BLaER1 treated with 17β-estradiol and CSF1 and Interleukin-3, amounts not matched to agents 10 nM and 100 nM (cell line): ENCODE data around the gene SDK1.
A peak's percentile ranks its signal among the peaks of the same experiment; 100 is the strongest.

Experiments used
- H3K27ac ChIP-seq, 11 experiments: shearing (Covaris generic); formaldehyde crosslinking; 2 replicates each; pipeline ENCODE4 v1.8.1; 2022
- H3K27me3 ChIP-seq, 11 experiments: shearing (Covaris generic); formaldehyde crosslinking; 2 replicates each; pipeline ENCODE4 v1.8.1; 2022
- H3K36me3 ChIP-seq, 11 experiments: shearing (Covaris generic); formaldehyde crosslinking; 2 replicates each; pipeline ENCODE4 v1.8.1; 2022
- H3K4me1 ChIP-seq, 10 experiments: shearing (Covaris generic); formaldehyde crosslinking; 2 replicates each; pipeline ENCODE4 v1.8.1; 2022
- H3K4me2 ChIP-seq, 11 experiments: shearing (Covaris generic); formaldehyde crosslinking; 2 replicates each; pipeline ENCODE4 v1.8.1; 2022
- H3K4me3 ChIP-seq, 10 experiments: shearing (Covaris generic); formaldehyde crosslinking; 2 replicates each; pipeline ENCODE4 v1.8.1; 2022
- H3K9ac ChIP-seq, 11 experiments: shearing (Covaris generic); formaldehyde crosslinking; 2 replicates each; pipeline ENCODE4 v1.8.1; 2022
- H3K9me3 ChIP-seq, 11 experiments: shearing (Covaris generic); formaldehyde crosslinking; replicated peaks in 1 of 11; 2 replicates each; pipeline ENCODE4 v1.8.1; 2022
- H4K20me1 ChIP-seq, 11 experiments: shearing (Covaris generic); formaldehyde crosslinking; 2 replicates each; pipeline ENCODE4 v1.8.1; 2022
- Cebpa-rat ChIP-seq, 11 experiments: shearing (Covaris generic); IDR thresholded peaks; 2 replicates each; pipeline ENCODE4 v1.8.1; 2022

The SDK1 gene

DNA sequence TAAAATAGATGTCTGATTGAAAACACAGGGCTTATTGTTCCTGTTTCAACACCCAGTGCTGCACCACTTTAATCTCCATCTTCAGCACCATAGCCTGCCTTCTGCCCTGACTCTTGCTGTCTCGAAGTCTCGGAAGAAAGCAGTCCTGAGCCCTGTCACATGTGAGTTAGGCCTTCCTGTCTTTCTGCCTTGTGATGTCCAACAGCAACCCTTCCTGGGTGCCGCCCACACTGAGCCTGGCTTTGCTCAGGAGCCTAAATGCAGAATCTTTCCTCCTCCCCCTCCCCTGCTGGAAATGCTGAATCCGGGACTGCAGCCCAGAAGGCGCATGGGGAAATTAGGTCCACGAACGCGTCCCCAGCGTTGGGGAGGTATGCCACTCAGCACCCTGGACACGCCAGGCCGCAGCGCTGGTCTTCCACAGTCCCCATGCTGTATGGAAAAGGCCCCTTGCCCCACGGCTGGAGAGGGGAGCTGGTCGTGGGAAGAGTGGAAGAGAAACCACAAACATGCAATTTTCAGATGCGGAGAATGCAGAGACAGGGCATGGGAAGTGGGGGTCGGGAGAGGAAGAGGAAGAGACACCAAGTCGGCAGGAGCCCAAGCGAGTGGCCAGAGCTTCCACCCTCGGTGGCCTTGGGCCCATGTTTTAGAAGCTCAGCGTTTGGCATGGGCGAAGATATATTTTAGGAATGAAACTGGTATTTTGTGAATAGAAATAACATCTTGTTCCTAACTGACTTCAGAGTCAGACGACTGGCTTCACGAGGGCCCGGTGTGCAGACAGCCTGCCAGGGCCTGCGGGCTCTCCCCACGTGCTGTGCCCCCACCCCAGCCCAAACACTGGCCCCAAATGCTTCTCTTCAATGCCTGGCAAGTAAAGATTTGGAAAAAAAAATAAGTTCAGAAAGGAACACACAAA is 724.9 kb downstream of the SDK1 start:
- no peaks in the 10 kb centered on the region for H3K4me1 ChIP-seq
- H3K27me3 ChIP-seq = no peaks in the 10 kb centered on the region
- no peak overlapping the region for H3K27ac ChIP-seq
- H3K4me2 ChIP-seq = no peak overlapping the region
- H3K36me3 ChIP-seq = no peaks in the 10 kb centered on the region
- no peaks in the 10 kb centered on the region for H4K20me1 ChIP-seq
- no peak for TF ChIP-seq Cebpa-rat (IDR thresholded peaks at IDR 0.05)
- no peak overlapping the region for H3K4me3 ChIP-seq
- H3K9ac ChIP-seq = no peak overlapping the region
- H3K9me3 ChIP-seq = peaks cover 0 to 8% (median 6%) of the 10 kb centered on the region in 11 experiments; a peak in 12 of 22 replicates

DNA sequence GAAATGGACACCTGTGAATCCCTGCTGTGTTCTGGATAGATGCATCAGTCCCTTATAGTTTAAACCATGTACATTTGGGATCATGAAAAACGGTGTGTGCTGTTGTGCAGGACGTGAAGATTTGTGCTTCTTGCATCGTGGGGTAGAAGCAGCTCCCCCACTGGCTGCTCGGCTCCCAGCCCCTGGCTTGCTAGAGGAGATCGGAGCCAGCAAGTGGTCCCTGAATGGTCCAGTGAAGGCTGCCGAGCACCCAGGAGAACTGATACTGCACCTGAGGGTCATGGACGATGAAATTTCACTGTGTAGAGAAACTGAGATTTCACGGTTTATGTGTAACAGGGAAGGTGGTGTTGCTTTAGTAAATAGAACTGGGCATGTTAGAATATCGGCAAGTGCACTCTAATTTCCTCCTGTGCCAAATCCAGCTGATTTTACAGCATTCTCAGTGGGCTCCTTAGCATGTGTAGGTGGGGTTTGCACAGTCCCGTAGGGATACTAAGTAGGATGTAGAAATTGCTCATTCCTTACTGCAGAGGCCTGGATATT is 726.0 kb downstream of the SDK1 start:
- Histone ChIP-seq H3K4me2 (no peak overlapping the region), H3K27me3 (no peaks in the 10 kb centered on the region), H3K36me3 (no peaks in the 10 kb centered on the region), H4K20me1 (no peaks in the 10 kb centered on the region), H3K9me3 (no peaks in the 10 kb centered on the region), H3K4me1 (no peaks in the 10 kb centered on the region), H3K27ac (no peak overlapping the region), H3K4me3 (no peak overlapping the region), H3K9ac (no peak overlapping the region)
- TF ChIP-seq Cebpa-rat (IDR thresholded peaks at IDR 0.05) = no peak

DNA sequence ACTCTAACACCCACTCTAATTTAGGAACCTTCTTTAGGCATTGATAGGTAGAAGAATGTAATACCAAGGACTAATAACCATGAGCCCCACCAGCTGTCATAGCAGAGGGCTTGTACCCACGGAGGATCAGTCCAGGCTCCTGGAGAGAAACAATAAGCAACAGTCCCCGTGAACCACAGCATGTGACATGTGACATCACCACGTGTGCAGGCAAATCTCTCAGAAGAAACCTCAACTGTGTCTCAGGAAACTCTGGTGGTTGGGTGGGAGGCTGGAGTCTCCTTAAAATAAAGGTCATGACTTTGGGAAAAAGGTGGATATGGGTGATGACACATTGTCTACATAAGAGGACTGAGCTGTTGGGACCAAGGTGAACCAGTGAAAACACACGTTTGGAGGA is 727.2 kb downstream of the SDK1 start:
- no peak overlapping the region for H3K4me2 ChIP-seq
- TF ChIP-seq Cebpa-rat (IDR thresholded peaks at IDR 0.05) = no peak
- H3K27ac ChIP-seq = no peak overlapping the region
- no peaks in the 10 kb centered on the region for H3K36me3 ChIP-seq
- no peaks in the 10 kb centered on the region for H3K9me3 ChIP-seq
- no peaks in the 10 kb centered on the region for H4K20me1 ChIP-seq
- no peak overlapping the region for H3K4me3 ChIP-seq
- no peaks in the 10 kb centered on the region for H3K4me1 ChIP-seq
- H3K9ac ChIP-seq = no peak overlapping the region
- H3K27me3 ChIP-seq = no peaks in the 10 kb centered on the region

DNA sequence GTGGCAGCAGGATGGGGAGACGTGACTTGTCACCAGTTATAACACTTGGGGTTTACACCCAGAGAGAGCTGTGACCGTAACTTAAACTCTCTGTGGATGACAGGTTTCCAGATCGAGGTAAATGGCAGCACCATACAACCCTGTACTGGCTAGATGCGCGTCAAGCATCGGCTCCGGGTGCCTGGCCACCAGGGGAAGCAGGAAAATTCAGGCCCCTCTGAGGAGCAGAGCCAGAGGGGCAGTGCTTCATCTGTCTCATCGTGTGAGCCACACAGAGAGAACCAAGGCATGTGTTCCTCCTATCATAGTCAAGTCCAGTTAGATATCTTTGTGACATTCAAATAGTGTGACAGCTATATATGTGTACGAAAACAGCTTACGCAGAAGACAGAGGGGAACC is 728.9 kb downstream of the SDK1 start:
- H3K36me3 ChIP-seq = no peaks in the 10 kb centered on the region
- no peaks in the 10 kb centered on the region for H3K27me3 ChIP-seq
- H3K9ac ChIP-seq = no peak overlapping the region
- no peaks in the 10 kb centered on the region for H4K20me1 ChIP-seq
- H3K9me3 ChIP-seq = no peaks in the 10 kb centered on the region
- H3K4me1 ChIP-seq = no peaks in the 10 kb centered on the region
- no peak overlapping the region for H3K27ac ChIP-seq
- H3K4me2 ChIP-seq = no peak overlapping the region
- H3K4me3 ChIP-seq = no peak overlapping the region
- TF ChIP-seq Cebpa-rat (IDR thresholded peaks at IDR 0.05) = no peak

DNA sequence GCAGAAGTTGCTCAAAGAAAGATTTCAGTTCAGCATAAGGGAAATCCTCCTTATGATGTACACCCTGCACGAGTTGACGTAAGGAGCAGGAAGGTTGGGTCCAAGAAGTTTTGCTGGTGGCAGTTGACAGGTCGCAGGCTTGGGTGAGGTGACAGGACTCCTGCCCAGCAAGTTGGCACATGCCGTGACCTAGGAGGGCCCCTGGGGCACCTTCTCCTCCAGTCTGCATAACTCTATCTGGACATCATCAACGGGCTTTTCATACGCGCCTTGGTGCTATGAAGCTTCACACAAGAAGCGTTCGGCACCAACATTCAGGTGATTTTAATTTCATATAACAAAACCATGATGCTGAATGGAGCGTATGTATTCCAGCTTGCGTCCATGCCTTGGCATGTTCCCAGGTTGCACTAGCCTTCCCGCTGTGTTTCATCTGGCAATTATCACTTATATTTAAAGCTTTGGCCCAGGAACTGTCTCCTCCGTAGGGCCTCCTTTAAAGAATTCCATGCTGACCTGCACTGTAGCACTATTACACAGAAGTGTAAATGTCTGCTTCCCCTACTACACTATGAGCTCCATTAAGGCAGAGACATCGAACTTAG is 729.4 kb downstream of the SDK1 start:
- H3K36me3 ChIP-seq = no peaks in the 10 kb centered on the region
- H3K4me3 ChIP-seq = no peak overlapping the region
- no peak overlapping the region for H3K4me2 ChIP-seq
- H4K20me1 ChIP-seq = no peaks in the 10 kb centered on the region
- no peaks in the 10 kb centered on the region for H3K9me3 ChIP-seq
- H3K9ac ChIP-seq = no peak overlapping the region
- H3K27me3 ChIP-seq = no peaks in the 10 kb centered on the region
- H3K4me1 ChIP-seq = no peaks in the 10 kb centered on the region
- H3K27ac ChIP-seq = no peak overlapping the region
- no peak for TF ChIP-seq Cebpa-rat (IDR thresholded peaks at IDR 0.05)

DNA sequence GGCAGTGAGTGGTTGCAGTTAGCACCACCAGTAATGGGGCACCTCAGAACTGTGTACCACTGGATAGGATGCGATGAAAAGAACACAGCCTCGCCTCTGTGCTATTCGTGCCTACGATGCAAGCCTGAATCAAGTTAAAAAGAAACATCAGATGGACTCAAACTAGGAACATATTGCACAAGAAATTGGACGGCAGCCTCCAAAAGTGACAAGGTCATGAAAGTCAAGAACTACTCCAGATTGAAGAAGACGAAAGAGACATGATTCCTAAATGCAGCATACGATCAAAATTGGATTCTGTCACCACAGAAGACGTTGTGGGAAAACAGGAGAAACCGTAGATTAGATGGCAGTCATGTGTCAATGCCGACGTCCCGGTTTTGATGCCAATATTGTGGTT is 732.9 kb downstream of the SDK1 start:
- H3K4me1 ChIP-seq = peaks cover 0 to 15% (median 9%) of the 10 kb centered on the region in 10 experiments; a peak in 14 of 20 replicates
- H3K9ac ChIP-seq = no peak overlapping the region
- H4K20me1 ChIP-seq = no peaks in the 10 kb centered on the region
- H3K36me3 ChIP-seq = no peaks in the 10 kb centered on the region
- no peak for TF ChIP-seq Cebpa-rat (IDR thresholded peaks at IDR 0.05)
- no peaks in the 10 kb centered on the region for H3K27me3 ChIP-seq
- H3K4me3 ChIP-seq = no peak overlapping the region
- no peak overlapping the region for H3K4me2 ChIP-seq
- no peak overlapping the region for H3K27ac ChIP-seq
- H3K9me3 ChIP-seq = no peaks in the 10 kb centered on the region

DNA sequence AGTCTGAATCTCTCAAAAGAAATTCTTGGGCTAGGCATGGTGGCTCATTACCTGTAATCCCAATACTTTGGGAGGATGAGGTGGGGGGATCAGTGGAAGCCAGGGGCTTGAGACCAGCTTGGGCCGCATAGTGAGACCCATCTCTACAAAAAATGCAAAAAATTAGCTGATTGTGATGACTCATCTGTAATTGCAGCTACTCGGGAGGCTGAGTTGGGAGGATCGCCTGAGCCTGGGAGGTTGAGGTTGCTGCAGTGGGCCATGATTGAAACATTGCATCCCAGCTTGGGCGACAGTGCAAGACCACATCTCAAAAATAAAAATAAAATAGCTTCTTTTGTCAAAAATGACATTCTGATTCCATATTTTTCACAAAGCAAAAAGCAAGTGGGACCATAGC is 736.3 kb downstream of the SDK1 start:
- H4K20me1 ChIP-seq = no peaks in the 10 kb centered on the region
- peaks cover 0 to 12% (median 5%) of the 10 kb centered on the region in 11 experiments; a peak in 5 of 22 replicates for H3K9me3 ChIP-seq
- H3K4me1 ChIP-seq = peaks cover 0 to 23% (median 10%) of the 10 kb centered on the region in 10 experiments; a peak in 15 of 20 replicates
- no peak for TF ChIP-seq Cebpa-rat (IDR thresholded peaks at IDR 0.05)
- no peaks in the 10 kb centered on the region for H3K36me3 ChIP-seq
- no peak overlapping the region for H3K9ac ChIP-seq
- no peak overlapping the region for H3K27ac ChIP-seq
- no peaks in the 10 kb centered on the region for H3K27me3 ChIP-seq
- no peak overlapping the region for H3K4me3 ChIP-seq
- peak overlapping the region in 1 of 11 experiments; percentile 66; a peak in 1 of 22 replicates for H3K4me2 ChIP-seq

DNA sequence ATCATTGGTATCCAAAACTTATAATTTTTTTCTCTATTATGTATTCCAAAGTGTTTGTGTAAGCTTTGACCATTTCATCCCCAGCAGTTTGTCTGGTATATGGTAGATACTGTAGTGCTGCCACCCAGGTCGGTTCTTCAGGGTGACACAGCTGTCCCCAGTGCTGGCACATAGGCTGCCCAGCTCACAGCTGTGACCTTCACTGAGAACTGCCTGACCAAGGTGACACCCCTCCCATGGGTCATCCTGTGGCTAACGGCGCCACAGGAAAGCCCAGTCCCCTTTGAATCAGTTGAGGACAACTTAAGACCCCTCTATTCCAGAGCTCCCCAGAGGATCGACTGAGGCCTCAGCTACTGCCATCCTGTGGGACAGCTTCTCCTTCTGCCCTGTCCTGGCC is 736.8 kb downstream of the SDK1 start:
- no peaks in the 10 kb centered on the region for H3K36me3 ChIP-seq
- no peak overlapping the region for H3K4me3 ChIP-seq
- H3K9ac ChIP-seq = no peak overlapping the region
- H3K27ac ChIP-seq = no peak overlapping the region
- TF ChIP-seq Cebpa-rat (IDR thresholded peaks at IDR 0.05) = no peak
- H3K4me2 ChIP-seq = peak overlapping the region in 8 of 11 experiments; percentile 10 to 66 (median 45); a peak in 11 of 22 replicates
- H3K4me1 ChIP-seq = peaks cover 0 to 29% (median 16%) of the 10 kb centered on the region in 10 experiments; a peak in 16 of 20 replicates
- H4K20me1 ChIP-seq = no peaks in the 10 kb centered on the region
- peaks cover 0 to 12% (median 5%) of the 10 kb centered on the region in 11 experiments; a peak in 5 of 22 replicates for H3K9me3 ChIP-seq
- H3K27me3 ChIP-seq = no peaks in the 10 kb centered on the region
